Muscle layer of duodenum (tissue), 2 donors: ENCODE measurements around the gene CELF4.

Experiments used
- H3K27ac ChIP-seq: one replicate; pipeline ENCODE4 v1.7.0; 2013; ENCODE audit warnings: mild to moderate bottlenecking, low read length
- H3K27me3 ChIP-seq: one replicate; pipeline ENCODE4 v1.7.0; 2013; ENCODE audit warnings: low read depth, mild to moderate bottlenecking, control low read depth, low read length
- H3K36me3 ChIP-seq, 2 donors: one replicate each; pipeline ENCODE4 v1.7.0; 2013; ENCODE audit warnings: low read length in 2 of 2, control low read depth in 1 of 2, mild to moderate bottlenecking in 1 of 2; ENCODE audit not compliant: insufficient read depth in 2 of 2, control insufficient read depth in 1 of 2
- H3K4me1 ChIP-seq, 2 donors: one replicate each; pipeline ENCODE4 v1.7.0; 2013; ENCODE audit warnings: low read length in 2 of 2, mild to moderate bottlenecking in 2 of 2, control low read depth in 1 of 2, moderate library complexity in 1 of 2; ENCODE audit not compliant: insufficient read depth in 2 of 2, control insufficient read depth in 1 of 2
- H3K4me3 ChIP-seq, 2 donors: one replicate each; pipeline ENCODE4 v1.7.0; 2013; ENCODE audit warnings: low read length in 2 of 2, low read depth in 1 of 2, mild to moderate bottlenecking in 1 of 2
- H3K9me3 ChIP-seq, 2 donors: one replicate each; pipeline ENCODE4 v1.7.0; 2013; ENCODE audit warnings: low read length in 2 of 2, control low read depth in 1 of 2, mild to moderate bottlenecking in 1 of 2; ENCODE audit not compliant: control insufficient read depth in 1 of 2
- donor health status: healthy.

CELF4 gene

DNA sequence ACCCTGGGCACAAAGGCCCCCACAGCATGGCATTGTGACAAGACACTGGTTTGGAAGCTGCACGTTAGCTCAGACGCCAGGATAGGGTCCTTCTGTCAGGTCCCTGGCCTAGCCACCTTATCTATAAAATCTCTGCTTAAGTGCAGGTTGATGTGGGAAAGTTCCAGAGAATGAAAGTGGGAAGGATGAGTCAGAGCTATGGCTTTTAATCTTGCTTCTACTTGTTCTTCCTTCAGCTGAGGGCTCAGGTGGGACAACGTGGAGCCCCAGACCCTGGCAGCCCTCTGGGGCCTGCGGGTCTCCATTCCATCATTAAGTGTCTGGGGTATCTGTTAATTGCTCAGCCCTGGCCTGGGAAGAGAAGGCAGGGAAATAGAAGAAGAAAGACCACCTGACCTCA, 64.5 kb downstream of the CELF4 start:
- H3K27me3 ChIP-seq: no peaks in the 10 kb centered on the region
- no peak overlapping the region for H3K27ac ChIP-seq
- no peaks in the 10 kb centered on the region for H3K9me3 ChIP-seq
- no peak overlapping the region for H3K4me3 ChIP-seq
- no peaks in the 10 kb centered on the region for H3K4me1 ChIP-seq
- no peaks in the 10 kb centered on the region for H3K36me3 ChIP-seq

GRCh38 chr18:37499913-37500312, 65.7 kb downstream of the CELF4 start:
- Histone ChIP-seq H3K27me3 (no peaks in the 10 kb centered on the region), H3K4me1 (no peaks in the 10 kb centered on the region), H3K9me3 (no peaks in the 10 kb centered on the region), H3K4me3 (no peak overlapping the region), H3K36me3 (no peaks in the 10 kb centered on the region), H3K27ac (no peak overlapping the region)

- Histone ChIP-seq H3K4me1 (no peaks in the 10 kb centered on the region), H3K27ac (no peak overlapping the region), H3K36me3 (no peaks in the 10 kb centered on the region), H3K27me3 (no peaks in the 10 kb centered on the region), H3K9me3 (no peaks in the 10 kb centered on the region), H3K4me3 (no peak overlapping the region)
These were observed 66.6 kb downstream of the CELF4 start for GRCh38 chr18:37499044-37499443.

- Histone ChIP-seq H3K27me3 (no peaks in the 10 kb centered on the region), H3K9me3 (no peaks in the 10 kb centered on the region), H3K4me3 (no peak overlapping the region), H3K4me1 (no peaks in the 10 kb centered on the region), H3K27ac (no peak overlapping the region), H3K36me3 (no peaks in the 10 kb centered on the region)
These were observed 67.6 kb downstream of the CELF4 start for GRCh38 chr18:37497853-37498518.

DNA sequence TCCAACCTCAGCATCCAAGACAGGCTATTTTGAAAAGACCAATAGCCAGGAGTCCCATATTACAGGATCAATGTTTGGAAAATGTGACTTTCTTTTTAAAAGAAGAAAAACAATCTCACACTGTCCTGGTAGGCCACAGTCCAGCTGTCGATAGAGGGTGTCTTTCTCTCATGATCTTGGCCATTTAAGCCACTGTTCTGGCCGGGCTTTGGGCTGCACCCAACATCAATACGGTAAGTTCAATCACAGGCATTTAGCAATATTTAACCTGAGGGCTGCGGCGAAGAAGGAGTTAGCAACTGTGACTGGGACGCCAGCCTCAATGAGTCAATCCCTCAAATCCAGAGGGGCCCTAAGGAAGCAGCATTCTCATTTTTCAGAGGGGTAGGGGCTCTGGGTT, 69.0 kb downstream of the CELF4 start:
- no peak overlapping the region for H3K4me3 ChIP-seq
- H3K9me3 ChIP-seq: no peaks in the 10 kb centered on the region
- H3K27me3 ChIP-seq: no peaks in the 10 kb centered on the region
- H3K27ac ChIP-seq: no peak overlapping the region
- no peaks in the 10 kb centered on the region for H3K36me3 ChIP-seq
- no peaks in the 10 kb centered on the region for H3K4me1 ChIP-seq

GRCh38 chr18:37495354-37495753, 70.2 kb downstream of the CELF4 start:
- Histone ChIP-seq H3K4me3 (no peak overlapping the region), H3K27ac (no peak overlapping the region), H3K27me3 (no peaks in the 10 kb centered on the region), H3K9me3 (no peaks in the 10 kb centered on the region), H3K4me1 (no peaks in the 10 kb centered on the region), H3K36me3 (no peaks in the 10 kb centered on the region)

- Histone ChIP-seq H3K27ac (no peak overlapping the region), H3K4me3 (no peak overlapping the region), H3K9me3 (no peaks in the 10 kb centered on the region), H3K36me3 (no peaks in the 10 kb centered on the region), H3K4me1 (no peaks in the 10 kb centered on the region), H3K27me3 (no peaks in the 10 kb centered on the region)
These were observed 71.2 kb downstream of the CELF4 start for GRCh38 chr18:37494406-37494805.

GRCh38 chr18:37493352-37493935, 72.2 kb downstream of the CELF4 start:
- Histone ChIP-seq H3K4me1 (no peaks in the 10 kb centered on the region), H3K9me3 (no peaks in the 10 kb centered on the region), H3K27ac (no peak overlapping the region), H3K4me3 (no peak overlapping the region), H3K27me3 (no peaks in the 10 kb centered on the region), H3K36me3 (no peaks in the 10 kb centered on the region)

GRCh38 chr18:37492952-37493351, 72.6 kb downstream of the CELF4 start:
- Histone ChIP-seq H3K4me3 (no peak overlapping the region), H3K36me3 (no peaks in the 10 kb centered on the region), H3K27me3 (peaks cover 2% of the 10 kb centered on the region), H3K9me3 (no peaks in the 10 kb centered on the region), H3K4me1 (peaks cover 0 to 4% of the 10 kb centered on the region in 2 donors), H3K27ac (no peak overlapping the region)

DNA sequence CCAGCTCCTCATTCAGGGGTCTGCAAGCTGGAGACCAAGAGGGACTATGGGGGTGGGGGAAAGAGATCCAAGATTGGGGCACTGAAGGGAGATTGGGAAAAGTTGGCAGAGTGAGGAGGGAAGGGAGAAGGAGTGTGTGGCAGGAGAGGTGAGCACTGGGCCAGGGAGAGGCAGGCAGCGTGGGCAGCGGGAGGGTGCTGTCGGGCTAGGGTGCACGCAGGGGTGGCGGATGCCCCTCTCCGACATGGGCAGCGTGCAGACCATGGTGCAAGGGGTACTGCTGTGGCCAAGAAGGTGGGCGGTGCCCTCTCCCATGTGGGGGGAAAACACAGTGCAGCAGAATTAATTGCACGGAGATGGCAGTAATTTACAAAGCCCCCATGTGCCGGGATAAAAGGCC, 74.1 kb downstream of the CELF4 start:
- Histone ChIP-seq H3K27me3 (peaks cover 16% of the 10 kb centered on the region), H3K27ac (no peak overlapping the region), H3K4me1 (peaks cover 0 to 6% of the 10 kb centered on the region in 2 donors), H3K9me3 (no peaks in the 10 kb centered on the region), H3K36me3 (no peaks in the 10 kb centered on the region), H3K4me3 (no peak overlapping the region)

DNA sequence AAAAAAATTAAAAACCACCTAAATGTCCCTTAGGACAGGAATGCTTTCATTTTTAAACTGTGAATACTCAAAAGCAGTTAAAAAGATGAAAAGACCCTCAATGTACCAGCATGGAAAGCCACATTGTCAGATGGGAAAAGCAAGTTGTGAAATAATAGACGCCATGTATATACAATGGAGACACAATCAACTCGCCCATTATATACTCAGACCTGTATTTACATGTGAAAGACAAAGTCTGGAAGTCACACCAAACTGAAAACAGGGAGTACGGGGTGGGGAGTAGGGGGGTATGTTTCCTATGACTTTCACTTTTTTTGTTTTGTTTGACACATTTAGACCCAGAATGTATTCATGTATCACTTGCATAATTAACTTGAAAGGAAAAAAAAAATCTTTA, 75.6 kb downstream of the CELF4 start:
- no peaks in the 10 kb centered on the region for H3K9me3 ChIP-seq
- no peaks in the 10 kb centered on the region for H3K36me3 ChIP-seq
- no peak overlapping the region for H3K27ac ChIP-seq
- peaks cover 25% of the 10 kb centered on the region for H3K27me3 ChIP-seq
- H3K4me3 ChIP-seq: no peak overlapping the region
- H3K4me1 ChIP-seq: peaks cover 0 to 6% of the 10 kb centered on the region in 2 donors

GRCh38 chr18:37489011-37489410, 76.6 kb downstream of the CELF4 start:
- H3K36me3 ChIP-seq: no peaks in the 10 kb centered on the region
- H3K4me1 ChIP-seq: peaks cover 0 to 6% of the 10 kb centered on the region in 2 donors
- H3K27me3 ChIP-seq: peaks cover 25% of the 10 kb centered on the region
- H3K27ac ChIP-seq: no peak overlapping the region
- H3K4me3 ChIP-seq: no peak overlapping the region
- H3K9me3 ChIP-seq: no peaks in the 10 kb centered on the region
